Measurements from ENCODE around the gene VWA3B.
"Not testable (repeated sequence)": the region's sequence is repeated elsewhere in the genome, so short reads cannot be mapped to it uniquely, and the experiment has no call there.

VWA3B gene

GRCh38 chr2:98134172-98135005 is 47.4 kb downstream of the VWA3B start:
- peak; percentile 13 for DNase-seq (ENCODE audit: low spot score)

GRCh38 chr2:98137196-98137595 is 50.2 kb downstream of the VWA3B start:
- DNase-seq (ENCODE audit: low spot score), result no peak

GRCh38 chr2:98138978-98139377 is 52.0 kb downstream of the VWA3B start:
- not testable (repeated sequence) for DNase-seq (ENCODE audit: low spot score)

- DNase-seq (ENCODE audit: low spot score), result no peak
These were observed 53.2 kb downstream of the VWA3B start for GRCh38 chr2:98140210-98140609.

- no peak for DNase-seq (ENCODE audit: low spot score)
These were observed 55.3 kb downstream of the VWA3B start for GRCh38 chr2:98142106-98142791.

GRCh38 chr2:98145070-98145469 is 58.1 kb downstream of the VWA3B start:
- DNase-seq (ENCODE audit: low spot score), result no peak

GRCh38 chr2:98147900-98148299 is 60.9 kb downstream of the VWA3B start:
- not testable (repeated sequence) for DNase-seq (ENCODE audit: low spot score)

- no peak for DNase-seq (ENCODE audit: low spot score)
These were observed 61.8 kb downstream of the VWA3B start for GRCh38 chr2:98148595-98149332.

GRCh38 chr2:98149333-98149697 is 62.3 kb downstream of the VWA3B start:
- peak; percentile 23 for DNase-seq (ENCODE audit: low spot score)

- DNase-seq (ENCODE audit: low spot score), result no peak
These were observed 66.5 kb downstream of the VWA3B start for GRCh38 chr2:98153481-98153880.

- DNase-seq (ENCODE audit: low spot score), result no peak
These were observed 68.3 kb downstream of the VWA3B start for GRCh38 chr2:98155291-98155690.

GRCh38 chr2:98155716-98156115 is 68.7 kb downstream of the VWA3B start:
- DNase-seq (ENCODE audit: low spot score), result no peak

- DNase-seq (ENCODE audit: low spot score), result no peak
These were observed 69.3 kb downstream of the VWA3B start for GRCh38 chr2:98156304-98156703.

GRCh38 chr2:98157557-98157956 is 70.6 kb downstream of the VWA3B start:
- no peak for DNase-seq (ENCODE audit: low spot score)

GRCh38 chr2:98158305-98158704 is 71.3 kb downstream of the VWA3B start:
- DNase-seq (ENCODE audit: low spot score), result no peak

GRCh38 chr2:98160554-98160953 is 73.6 kb downstream of the VWA3B start:
- no peak for DNase-seq (ENCODE audit: low spot score)

GRCh38 chr2:98161186-98161585 is 74.2 kb downstream of the VWA3B start:
- no peak for DNase-seq (ENCODE audit: low spot score)

GRCh38 chr2:98164256-98164655 is 77.3 kb downstream of the VWA3B start:
- no peak for DNase-seq (ENCODE audit: low spot score)

GRCh38 chr2:98165516-98166071 is 78.6 kb downstream of the VWA3B start:
- no peak for DNase-seq (ENCODE audit: low spot score)

- DNase-seq (ENCODE audit: low spot score), result no peak
These were observed 80.9 kb downstream of the VWA3B start for GRCh38 chr2:98167916-98168315.

GRCh38 chr2:98170076-98170475 is 83.1 kb downstream of the VWA3B start:
- no peak for DNase-seq (ENCODE audit: low spot score)

- no peak for DNase-seq (ENCODE audit: low spot score)
These were observed 85.3 kb downstream of the VWA3B start for GRCh38 chr2:98172150-98172765.
